GM21723 (cell line): ENCODE results near the gene TPO.

Source experiments
- ATAC-seq: cut with Tn5 transposase; IDR thresholded peaks from one replicate; pipeline ENCODE4 v1.9.1; 2021; ENCODE audit warnings: mild to moderate bottlenecking, moderate library complexity; ENCODE audit not compliant: unreplicated experiment

The TPO gene

DNA sequence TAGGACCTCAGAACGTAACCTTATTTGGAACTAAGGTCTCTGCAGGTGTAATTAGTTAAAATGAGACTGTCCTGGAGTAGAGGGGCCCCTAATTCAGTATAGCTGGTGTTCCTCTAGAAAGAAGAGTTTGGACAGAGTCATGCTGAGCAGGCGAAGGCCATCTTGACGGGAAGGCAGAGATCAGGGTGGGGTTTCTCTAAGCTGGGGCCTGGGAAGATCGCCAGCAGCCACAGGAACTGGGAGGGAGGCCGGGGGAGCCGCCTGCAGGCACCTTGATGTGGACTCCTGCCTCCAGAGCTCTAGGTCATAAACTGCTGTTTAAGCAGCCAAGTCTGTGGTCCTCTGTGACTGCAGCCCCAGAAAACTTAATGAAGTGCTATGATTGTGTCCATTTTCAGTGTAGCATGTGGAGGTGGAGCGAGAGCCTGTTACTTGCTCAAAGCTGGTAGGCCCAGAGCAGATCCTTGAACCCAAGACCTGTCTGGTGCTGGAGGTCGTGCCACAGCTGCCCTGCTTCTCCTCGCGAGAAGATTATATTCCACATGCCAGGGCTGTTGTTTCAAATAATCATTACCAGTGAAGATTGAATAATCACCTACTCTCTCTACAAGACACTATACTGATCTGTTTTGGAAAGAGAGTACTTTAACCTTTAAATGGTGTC is 105.7 kb downstream of the TPO start:
- no peak for ATAC-seq

GRCh38 chr2:1521191-1521877 is 108.1 kb downstream of the TPO start:
- no peak for ATAC-seq

GRCh38 chr2:1521878-1522830 is 108.9 kb downstream of the TPO start:
- no peak for ATAC-seq

- ATAC-seq = no peak
These were observed 114.1 kb downstream of the TPO start for GRCh38 chr2:1527153-1527992.

DNA sequence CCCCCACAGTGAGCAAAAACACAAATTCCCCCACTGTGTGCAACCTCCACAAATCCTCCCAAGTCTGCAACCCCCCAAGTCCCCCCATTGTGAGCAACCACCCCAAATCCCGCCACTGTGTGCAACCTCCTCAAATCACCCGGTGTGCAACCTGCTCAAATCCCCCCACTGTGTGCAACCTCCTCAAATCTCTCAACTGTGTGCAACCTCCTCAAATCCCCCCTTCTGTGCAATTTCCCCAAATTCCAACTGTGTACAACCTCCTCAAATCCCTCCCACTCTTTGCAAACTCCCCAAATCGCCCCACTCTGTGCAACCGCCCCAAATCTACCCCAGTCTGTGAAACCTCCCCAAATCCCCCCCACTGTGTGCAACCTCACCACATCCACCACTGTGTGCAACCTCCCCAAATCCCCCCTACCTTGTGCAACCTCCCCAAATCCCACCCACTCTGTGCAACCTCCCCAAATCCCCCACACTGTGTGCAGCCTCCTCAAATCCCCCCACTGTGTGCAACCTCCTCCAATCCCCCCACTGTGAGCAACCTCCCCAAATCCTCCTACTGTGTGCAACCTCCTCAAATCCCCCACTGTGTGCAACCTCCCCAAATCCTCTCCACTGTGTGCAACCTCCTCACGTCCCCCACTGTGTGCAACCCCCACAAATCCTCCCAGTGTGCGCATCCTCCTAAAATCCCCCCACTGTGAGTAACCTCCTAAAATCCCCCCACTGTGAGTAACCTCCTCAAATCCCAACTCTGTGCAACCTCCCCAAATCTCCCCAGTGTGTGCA is 115.2 kb downstream of the TPO start:
- ATAC-seq = no peak

DNA sequence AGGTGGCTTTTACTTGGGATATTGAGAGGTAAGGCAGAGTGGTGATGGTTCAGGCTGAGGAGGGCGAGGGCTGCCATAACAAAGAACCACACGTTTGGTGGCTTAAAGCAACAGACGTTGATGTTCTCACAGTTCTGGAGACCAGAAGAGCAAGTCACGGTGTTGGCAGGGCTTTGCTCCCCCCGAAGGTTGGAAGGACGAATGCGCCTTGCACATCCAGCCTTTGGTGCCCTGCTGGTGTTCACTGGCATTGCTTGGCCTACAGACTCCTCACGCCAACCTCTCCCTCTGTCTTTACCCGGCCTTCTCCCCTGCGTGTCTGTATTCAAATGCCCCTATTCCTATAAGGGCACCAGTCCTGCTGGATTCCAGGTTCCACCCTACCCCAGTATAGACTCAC is 125.4 kb downstream of the TPO start:
- ATAC-seq = no peak

DNA sequence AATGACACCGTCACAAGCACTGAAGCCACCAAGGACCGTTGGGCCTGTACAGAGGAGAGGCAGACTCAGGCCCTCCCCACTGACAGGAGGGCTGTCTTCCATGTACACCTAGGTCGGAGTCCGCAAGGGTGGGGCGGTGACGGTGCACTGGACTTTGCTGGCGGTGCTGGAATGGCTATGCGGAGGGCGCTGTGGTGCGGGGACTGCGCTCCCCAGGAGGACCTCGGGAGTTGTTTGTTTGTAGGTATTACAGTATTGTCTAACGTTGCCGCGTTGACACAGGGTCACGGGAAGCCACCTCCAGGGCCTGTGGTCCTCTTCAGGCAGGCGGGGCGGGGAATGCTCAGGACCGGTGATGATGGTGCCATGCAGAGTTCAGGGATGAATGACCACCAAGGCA is 126.2 kb downstream of the TPO start:
- no peak for ATAC-seq

GRCh38 chr2:1539973-1540372 is 126.7 kb downstream of the TPO start:
- ATAC-seq = no peak

DNA sequence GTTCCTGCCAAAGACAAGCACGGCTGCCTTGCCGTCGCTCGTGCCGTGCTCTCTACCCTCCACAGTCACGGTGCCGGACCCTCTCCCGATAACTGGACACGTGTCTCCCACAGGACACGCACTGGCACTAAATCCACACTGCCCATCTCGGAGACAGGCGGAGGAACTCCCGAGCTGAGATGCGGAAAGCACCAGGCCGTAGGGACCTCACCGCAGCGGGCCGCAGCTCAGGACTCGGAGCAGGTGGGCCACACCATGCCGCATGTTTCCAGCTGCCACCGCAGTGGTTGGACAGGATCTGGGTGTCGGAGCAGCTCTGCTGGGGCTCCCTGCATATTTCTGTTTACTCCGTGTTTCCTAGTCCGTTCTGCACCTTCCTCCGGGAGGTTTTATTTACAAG is 127.2 kb downstream of the TPO start:
- no peak for ATAC-seq

- no peak for ATAC-seq
These were observed 127.8 kb downstream of the TPO start for GRCh38 chr2:1541040-1541439.

DNA sequence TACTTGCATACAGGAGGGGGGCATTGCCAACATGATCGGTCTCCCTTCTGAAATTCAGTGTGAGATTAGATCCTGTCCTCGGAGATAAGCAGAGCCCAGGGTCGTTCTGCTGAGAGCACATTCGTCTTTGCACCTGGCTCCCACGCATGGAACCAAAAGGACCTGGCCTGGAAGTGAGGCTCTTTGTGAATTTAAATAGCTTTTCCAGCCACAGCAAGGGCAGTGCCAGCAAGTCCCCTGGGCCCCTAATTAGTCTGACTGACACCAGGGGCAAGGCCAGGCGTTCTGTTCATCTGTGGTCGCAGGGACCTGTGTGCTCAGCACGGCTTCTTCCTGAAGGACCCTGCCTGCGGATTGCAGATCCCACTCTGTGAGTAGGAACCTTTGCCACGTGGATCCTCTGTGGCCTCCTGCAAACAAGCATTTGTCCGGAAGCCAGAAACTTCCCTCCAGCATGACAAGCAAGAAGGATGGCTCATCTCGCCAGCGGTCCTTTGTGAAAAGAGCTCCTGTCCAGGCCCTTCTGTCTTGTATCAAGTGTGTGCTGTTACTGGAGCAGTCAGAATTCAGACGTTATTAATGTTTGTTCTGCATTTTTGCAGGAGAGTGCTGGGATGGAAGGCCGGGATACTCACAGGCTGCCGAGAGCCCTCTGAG is 128.7 kb downstream of the TPO start:
- no peak for ATAC-seq

GRCh38 chr2:1542971-1543370 is 129.7 kb downstream of the TPO start:
- ATAC-seq = no peak

GRCh38 chr2:1543776-1544477 is 130.7 kb downstream of the TPO start:
- ATAC-seq = no peak

DNA sequence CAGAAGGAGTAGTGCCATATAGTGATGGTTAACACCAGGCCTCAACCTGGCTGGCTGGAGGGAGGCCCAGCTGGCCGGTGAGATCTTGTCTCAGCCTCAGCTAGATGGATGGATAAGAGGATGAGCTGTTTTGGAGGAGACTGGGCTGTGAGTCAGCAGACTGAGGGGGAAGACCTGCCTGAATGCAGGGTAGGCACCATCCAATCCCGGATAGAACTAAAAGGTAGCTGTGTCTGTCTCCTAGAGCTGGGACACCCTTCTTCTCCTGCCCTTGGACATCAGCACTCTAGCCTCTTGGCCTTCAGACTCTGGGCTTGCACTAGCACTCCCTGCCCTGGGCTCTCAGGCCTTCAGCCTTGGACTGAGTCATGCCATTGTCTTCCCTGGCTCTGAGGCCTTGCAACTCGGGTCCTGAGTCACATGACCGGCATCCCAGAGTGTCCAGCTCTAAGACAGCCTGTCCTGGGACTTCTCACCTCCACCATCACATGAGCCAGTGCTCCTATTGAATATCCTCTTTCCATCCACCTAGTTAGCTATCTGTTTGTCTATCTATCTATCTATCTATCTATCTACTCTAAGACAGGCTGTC is 131.3 kb downstream of the TPO start:
- ATAC-seq = no peak

- no peak for ATAC-seq
These were observed 132.8 kb downstream of the TPO start for GRCh38 chr2:1546023-1546591.

DNA sequence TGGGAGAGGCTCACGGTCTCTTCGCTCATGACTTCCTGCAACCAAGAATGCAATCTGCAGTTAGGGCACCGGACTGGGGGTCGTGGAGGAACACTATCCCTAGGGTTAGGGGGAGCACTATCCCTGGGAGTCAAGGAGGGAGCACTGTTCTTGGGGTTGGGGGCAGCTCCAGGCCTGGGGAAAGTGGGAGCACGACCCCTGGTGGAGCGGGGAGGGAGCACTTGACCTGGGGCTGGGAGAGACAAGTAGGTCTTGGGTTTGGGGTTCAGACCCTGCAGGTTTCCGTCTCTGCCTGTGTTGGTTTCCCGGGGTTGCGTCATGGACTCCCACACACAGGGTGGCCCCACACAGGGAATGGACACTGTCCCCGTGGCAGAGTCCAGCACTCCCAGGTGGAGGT is 133.6 kb downstream of the TPO start:
- no peak for ATAC-seq

GRCh38 chr2:1548910-1549673 is 135.8 kb downstream of the TPO start:
- no peak for ATAC-seq
